KMS-11 (cell line): ENCODE data around the gene CIBAR2.

Experiments
- H2AFZ ChIP-seq: fragments of 200-600 bp; sonication (generic); 2 replicates; pipeline ENCODE4 v1.6.1; 2016; ENCODE audit warnings: antibody characterized with exemption, mixed run types, low read depth
- H3K27ac ChIP-seq: fragments of 200-600 bp; sonication (generic); 2 replicates; pipeline ENCODE4 v1.6.1; 2016; ENCODE audit warnings: mild to moderate bottlenecking, mixed run types
- H3K27me3 ChIP-seq: fragments of 200-600 bp; sonication (generic); 2 replicates; pipeline ENCODE4 v1.6.1; 2017; ENCODE audit warnings: mild to moderate bottlenecking, low read depth, mixed run types, moderate library complexity; ENCODE audit not compliant: insufficient read depth
- H3K36me3 ChIP-seq: fragments of 200-600 bp; sonication (generic); 2 replicates; pipeline ENCODE4 v1.6.1; 2017; ENCODE audit warnings: mild to moderate bottlenecking, mixed run types; ENCODE audit not compliant: insufficient read depth
- H3K4me1 ChIP-seq: fragments of 200-600 bp; sonication (generic); 2 replicates; pipeline ENCODE4 v1.6.1; 2016; ENCODE audit warnings: mild to moderate bottlenecking, low read depth, mixed run types; ENCODE audit not compliant: poor library complexity, severe bottlenecking
- H3K4me2 ChIP-seq: fragments of 200-600 bp; sonication (generic); 2 replicates; pipeline ENCODE4 v1.7.0; 2016; ENCODE audit warnings: mild to moderate bottlenecking, mixed run types
- H3K4me3 ChIP-seq: fragments of 200-600 bp; sonication (generic); IDR thresholded peaks from 2 replicates; pipeline ENCODE4 v1.6.1; 2017; ENCODE audit warnings: low read depth, low read length, mixed read lengths; ENCODE audit not compliant: insufficient read depth
- H3K79me2 ChIP-seq: fragments of 200-600 bp; sonication (generic); 2 replicates; pipeline ENCODE4 v1.6.1; 2016; ENCODE audit warnings: low read depth, mixed run types; ENCODE audit not compliant: insufficient read depth
- H3K9ac ChIP-seq: fragments of 200-600 bp; sonication (generic); 2 replicates; pipeline ENCODE4 v1.6.1; 2016; ENCODE audit warnings: mild to moderate bottlenecking, mixed run types
- H4K20me1 ChIP-seq: fragments of 200-600 bp; sonication (generic); 2 replicates; pipeline ENCODE4 v1.6.1; 2016; ENCODE audit warnings: mild to moderate bottlenecking, mixed run types; ENCODE audit not compliant: insufficient read depth
- TF ChIP-seq, protein P1 (sequence below): fragments of 200-600 bp; sonication (generic); conservative IDR thresholded peaks from 2 replicates; pipeline ENCODE4 v1.6.1; 2017; ENCODE audit warnings: low read depth, mild to moderate bottlenecking, antibody characterized with exemption, low read length, moderate library complexity, mixed read lengths

The CIBAR2 gene

DNA sequence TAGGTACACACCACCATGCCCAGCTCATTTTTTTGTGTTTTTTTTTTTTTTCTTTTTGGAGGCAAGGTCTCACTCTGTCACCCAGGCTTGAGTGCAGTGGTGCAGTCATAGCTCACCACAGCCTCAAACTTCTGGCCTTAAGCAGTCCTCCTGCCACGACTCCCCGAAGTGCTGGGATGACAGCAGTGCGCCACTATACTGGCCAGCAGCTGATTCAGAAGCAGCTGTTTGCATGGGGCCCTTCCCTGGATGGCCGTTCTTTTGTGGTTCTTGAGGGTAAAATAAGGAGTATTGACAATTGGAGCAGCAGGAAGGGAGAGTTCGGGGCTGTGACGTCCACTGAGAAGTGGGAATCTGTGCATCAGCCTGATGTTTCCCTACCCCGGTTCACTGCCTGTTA, 43.1 kb downstream of the CIBAR2 start:
- Histone ChIP-seq H2AFZ (no peak overlapping the region), H3K4me1 (no peaks in the 10 kb centered on the region), H3K4me2 (no peak overlapping the region), H3K79me2 (no peaks in the 10 kb centered on the region), H3K27me3 (no peaks in the 10 kb centered on the region), H4K20me1 (no peaks in the 10 kb centered on the region), H3K27ac (no peak overlapping the region), H3K36me3 (no peaks in the 10 kb centered on the region), H3K9ac (no peak overlapping the region), H3K4me3 (no peak overlapping the region)
- TF ChIP-seq, protein P1, sequence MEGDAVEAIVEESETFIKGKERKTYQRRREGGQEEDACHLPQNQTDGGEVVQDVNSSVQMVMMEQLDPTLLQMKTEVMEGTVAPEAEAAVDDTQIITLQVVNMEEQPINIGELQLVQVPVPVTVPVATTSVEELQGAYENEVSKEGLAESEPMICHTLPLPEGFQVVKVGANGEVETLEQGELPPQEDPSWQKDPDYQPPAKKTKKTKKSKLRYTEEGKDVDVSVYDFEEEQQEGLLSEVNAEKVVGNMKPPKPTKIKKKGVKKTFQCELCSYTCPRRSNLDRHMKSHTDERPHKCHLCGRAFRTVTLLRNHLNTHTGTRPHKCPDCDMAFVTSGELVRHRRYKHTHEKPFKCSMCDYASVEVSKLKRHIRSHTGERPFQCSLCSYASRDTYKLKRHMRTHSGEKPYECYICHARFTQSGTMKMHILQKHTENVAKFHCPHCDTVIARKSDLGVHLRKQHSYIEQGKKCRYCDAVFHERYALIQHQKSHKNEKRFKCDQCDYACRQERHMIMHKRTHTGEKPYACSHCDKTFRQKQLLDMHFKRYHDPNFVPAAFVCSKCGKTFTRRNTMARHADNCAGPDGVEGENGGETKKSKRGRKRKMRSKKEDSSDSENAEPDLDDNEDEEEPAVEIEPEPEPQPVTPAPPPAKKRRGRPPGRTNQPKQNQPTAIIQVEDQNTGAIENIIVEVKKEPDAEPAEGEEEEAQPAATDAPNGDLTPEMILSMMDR, result no peak

DNA sequence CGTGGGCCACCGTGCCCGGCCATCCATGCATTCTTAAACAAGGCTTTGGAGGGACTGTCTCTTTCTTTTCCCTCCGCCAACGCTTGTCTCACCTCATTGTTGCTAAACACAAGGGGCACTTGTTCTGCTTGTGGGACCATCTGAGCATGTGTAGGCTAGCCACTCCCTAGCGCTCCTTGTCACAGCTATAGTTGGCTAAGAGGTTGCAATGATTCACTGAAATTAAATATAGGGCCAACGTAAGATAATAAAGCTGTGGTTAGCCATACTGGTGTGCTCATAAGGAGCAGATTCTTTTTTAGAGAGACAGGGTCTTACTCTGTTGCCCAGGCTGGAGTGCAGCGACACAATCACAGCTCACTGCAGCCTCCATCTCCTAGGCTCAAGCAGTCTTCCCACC, 43.5 kb downstream of the CIBAR2 start:
- no peaks in the 10 kb centered on the region for H3K27me3 ChIP-seq
- H3K27ac ChIP-seq, result no peak overlapping the region
- H3K36me3 ChIP-seq, result no peaks in the 10 kb centered on the region
- H3K4me1 ChIP-seq, result no peaks in the 10 kb centered on the region
- H4K20me1 ChIP-seq, result no peaks in the 10 kb centered on the region
- TF ChIP-seq, protein P1, result no peak
- H3K4me2 ChIP-seq, result no peak overlapping the region
- H2AFZ ChIP-seq, result no peak overlapping the region
- no peaks in the 10 kb centered on the region for H3K79me2 ChIP-seq
- no peak overlapping the region for H3K9ac ChIP-seq
- H3K4me3 ChIP-seq, result no peak overlapping the region

DNA sequence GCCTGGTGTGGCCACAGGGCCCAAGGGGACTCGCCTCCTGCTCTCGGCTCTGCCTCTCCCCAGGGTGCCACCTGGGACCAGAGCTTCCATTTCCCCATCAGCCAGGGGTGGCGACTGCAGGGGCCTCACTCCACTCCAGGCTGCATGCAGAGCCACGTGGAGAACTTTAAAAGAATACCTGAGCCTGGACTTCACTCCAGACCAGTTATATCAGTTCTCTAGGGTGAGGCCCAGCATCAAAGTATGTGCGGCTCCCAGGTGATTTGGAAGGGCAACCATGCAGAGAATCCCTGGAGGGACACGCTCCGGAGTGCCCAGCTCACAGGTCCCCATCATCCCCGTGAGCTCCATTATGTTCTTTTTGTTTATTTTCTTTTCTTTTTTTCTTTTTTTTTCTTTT, 44.8 kb downstream of the CIBAR2 start:
- H3K4me3 ChIP-seq, result no peak overlapping the region
- H3K4me2 ChIP-seq, result no peak overlapping the region
- H3K27ac ChIP-seq, result no peak overlapping the region
- H3K36me3 ChIP-seq, result no peaks in the 10 kb centered on the region
- no peak overlapping the region for H3K9ac ChIP-seq
- no peak overlapping the region for H2AFZ ChIP-seq
- no peaks in the 10 kb centered on the region for H3K4me1 ChIP-seq
- H3K27me3 ChIP-seq, result no peaks in the 10 kb centered on the region
- no peaks in the 10 kb centered on the region for H3K79me2 ChIP-seq
- TF ChIP-seq, protein P1, result no peak
- H4K20me1 ChIP-seq, result no peaks in the 10 kb centered on the region

DNA sequence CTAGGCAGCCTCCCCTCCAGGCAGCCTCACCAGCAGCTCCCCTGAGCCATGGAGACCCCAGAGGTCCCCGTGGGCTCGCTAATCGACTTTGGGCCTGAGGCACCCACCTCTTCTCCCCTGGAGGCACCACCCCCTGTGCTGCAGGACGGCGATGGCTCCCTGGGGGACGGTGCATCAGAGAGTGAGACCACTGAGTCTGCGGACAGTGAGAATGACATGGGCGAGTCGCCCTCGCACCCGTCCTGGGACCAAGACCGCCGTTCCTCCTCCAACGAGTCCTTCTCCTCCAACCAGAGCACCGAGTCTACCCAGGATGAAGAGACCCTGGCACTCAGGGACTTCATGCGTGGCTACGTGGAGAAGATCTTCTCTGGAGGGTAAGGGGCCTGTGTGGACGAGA, 45.2 kb downstream of the CIBAR2 start:
- H2AFZ ChIP-seq, result no peak overlapping the region

More for the DNA sequence above, 45.2 kb downstream of the CIBAR2 start:
- no peaks in the 10 kb centered on the region for H3K79me2 ChIP-seq
- H3K4me1 ChIP-seq, result no peaks in the 10 kb centered on the region
- no peak overlapping the region for H3K9ac ChIP-seq
- no peaks in the 10 kb centered on the region for H4K20me1 ChIP-seq
- H3K27me3 ChIP-seq, result no peaks in the 10 kb centered on the region
- H3K27ac ChIP-seq, result no peak overlapping the region
- H3K36me3 ChIP-seq, result no peaks in the 10 kb centered on the region
- TF ChIP-seq, protein P1, result no peak
- H3K4me3 ChIP-seq, result no peak overlapping the region
- no peak overlapping the region for H3K4me2 ChIP-seq
